ENCODE results near the gene MICU1. TPM values are rescaled to one million over a fixed set of nuclear protein-coding genes. Genes with fewer than 3 reads are reported as not detected.

Gene MICU1
- total RNA-seq, 1 experiment from 2014 or later, result 39.4 TPM

DNA sequence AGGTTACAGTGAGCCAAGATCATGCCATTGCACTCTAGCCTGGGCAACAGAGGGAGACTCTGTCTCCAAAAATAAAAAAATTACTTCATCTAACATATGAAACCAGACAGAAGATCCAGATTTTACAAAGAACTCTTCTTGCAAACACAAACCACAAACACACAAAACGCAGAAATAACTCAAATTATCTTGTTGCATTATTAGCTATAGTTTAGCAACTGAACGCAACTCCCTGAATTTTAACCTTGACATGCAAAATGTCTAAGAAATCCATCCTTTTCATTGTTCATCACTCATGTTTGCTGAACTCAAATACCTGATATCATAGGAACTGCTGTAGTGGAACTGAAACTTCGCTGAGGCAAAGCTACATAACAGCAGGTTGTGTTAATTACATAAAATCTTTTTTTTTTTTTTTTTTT lies 64.1 kb downstream of the MICU1 start:
- TF ChIP-seq CEBPB (IDR thresholded peaks at IDR 0.05; ENCODE audit: low read depth), result no peak
- TF ChIP-seq POLR2AphosphoS5 (IDR thresholded peaks at IDR 0.05; ENCODE audit: low read depth, low read length), result no peak
- TF ChIP-seq, protein P1, sequence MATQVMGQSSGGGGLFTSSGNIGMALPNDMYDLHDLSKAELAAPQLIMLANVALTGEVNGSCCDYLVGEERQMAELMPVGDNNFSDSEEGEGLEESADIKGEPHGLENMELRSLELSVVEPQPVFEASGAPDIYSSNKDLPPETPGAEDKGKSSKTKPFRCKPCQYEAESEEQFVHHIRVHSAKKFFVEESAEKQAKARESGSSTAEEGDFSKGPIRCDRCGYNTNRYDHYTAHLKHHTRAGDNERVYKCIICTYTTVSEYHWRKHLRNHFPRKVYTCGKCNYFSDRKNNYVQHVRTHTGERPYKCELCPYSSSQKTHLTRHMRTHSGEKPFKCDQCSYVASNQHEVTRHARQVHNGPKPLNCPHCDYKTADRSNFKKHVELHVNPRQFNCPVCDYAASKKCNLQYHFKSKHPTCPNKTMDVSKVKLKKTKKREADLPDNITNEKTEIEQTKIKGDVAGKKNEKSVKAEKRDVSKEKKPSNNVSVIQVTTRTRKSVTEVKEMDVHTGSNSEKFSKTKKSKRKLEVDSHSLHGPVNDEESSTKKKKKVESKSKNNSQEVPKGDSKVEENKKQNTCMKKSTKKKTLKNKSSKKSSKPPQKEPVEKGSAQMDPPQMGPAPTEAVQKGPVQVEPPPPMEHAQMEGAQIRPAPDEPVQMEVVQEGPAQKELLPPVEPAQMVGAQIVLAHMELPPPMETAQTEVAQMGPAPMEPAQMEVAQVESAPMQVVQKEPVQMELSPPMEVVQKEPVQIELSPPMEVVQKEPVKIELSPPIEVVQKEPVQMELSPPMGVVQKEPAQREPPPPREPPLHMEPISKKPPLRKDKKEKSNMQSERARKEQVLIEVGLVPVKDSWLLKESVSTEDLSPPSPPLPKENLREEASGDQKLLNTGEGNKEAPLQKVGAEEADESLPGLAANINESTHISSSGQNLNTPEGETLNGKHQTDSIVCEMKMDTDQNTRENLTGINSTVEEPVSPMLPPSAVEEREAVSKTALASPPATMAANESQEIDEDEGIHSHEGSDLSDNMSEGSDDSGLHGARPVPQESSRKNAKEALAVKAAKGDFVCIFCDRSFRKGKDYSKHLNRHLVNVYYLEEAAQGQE (IDR thresholded peaks at IDR 0.05; ENCODE audit: low read depth), result no peak
- TF ChIP-seq, protein P2, sequence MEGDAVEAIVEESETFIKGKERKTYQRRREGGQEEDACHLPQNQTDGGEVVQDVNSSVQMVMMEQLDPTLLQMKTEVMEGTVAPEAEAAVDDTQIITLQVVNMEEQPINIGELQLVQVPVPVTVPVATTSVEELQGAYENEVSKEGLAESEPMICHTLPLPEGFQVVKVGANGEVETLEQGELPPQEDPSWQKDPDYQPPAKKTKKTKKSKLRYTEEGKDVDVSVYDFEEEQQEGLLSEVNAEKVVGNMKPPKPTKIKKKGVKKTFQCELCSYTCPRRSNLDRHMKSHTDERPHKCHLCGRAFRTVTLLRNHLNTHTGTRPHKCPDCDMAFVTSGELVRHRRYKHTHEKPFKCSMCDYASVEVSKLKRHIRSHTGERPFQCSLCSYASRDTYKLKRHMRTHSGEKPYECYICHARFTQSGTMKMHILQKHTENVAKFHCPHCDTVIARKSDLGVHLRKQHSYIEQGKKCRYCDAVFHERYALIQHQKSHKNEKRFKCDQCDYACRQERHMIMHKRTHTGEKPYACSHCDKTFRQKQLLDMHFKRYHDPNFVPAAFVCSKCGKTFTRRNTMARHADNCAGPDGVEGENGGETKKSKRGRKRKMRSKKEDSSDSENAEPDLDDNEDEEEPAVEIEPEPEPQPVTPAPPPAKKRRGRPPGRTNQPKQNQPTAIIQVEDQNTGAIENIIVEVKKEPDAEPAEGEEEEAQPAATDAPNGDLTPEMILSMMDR (IDR thresholded peaks at IDR 0.05 in 2 of 3, conservative IDR thresholded peaks at IDR 0.05 in 1 of 3; ENCODE audit: borderline replicate concordance in 1 of 3, insufficient read depth in 1 of 3, low read depth in 2 of 3, low read length in 2 of 3), result no peak
- TF ChIP-seq JUND (IDR thresholded peaks at IDR 0.05), result no peak
- no peak for TF ChIP-seq ZFX (IDR thresholded peaks at IDR 0.05)
- TF ChIP-seq TCF7L2 (IDR thresholded peaks at IDR 0.05; ENCODE audit: borderline replicate concordance, extremely low read depth, insufficient read depth, insufficient read length), result no peak
- TF ChIP-seq SP1 (IDR thresholded peaks at IDR 0.05; ENCODE audit: low read depth), result no peak
- no peak for TF ChIP-seq POLR2A (IDR thresholded peaks at IDR 0.05; ENCODE audit: borderline replicate concordance, extremely low read depth, insufficient read depth, insufficient read length)
- TF ChIP-seq, protein P3, sequence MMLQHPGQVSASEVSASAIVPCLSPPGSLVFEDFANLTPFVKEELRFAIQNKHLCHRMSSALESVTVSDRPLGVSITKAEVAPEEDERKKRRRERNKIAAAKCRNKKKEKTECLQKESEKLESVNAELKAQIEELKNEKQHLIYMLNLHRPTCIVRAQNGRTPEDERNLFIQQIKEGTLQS (IDR thresholded peaks at IDR 0.05), result no peak
- TF ChIP-seq EZH2 (IDR thresholded peaks at IDR 0.05), result no peak
- TF ChIP-seq SIN3A (IDR thresholded peaks at IDR 0.05; ENCODE audit: low read depth), result no peak
- TF ChIP-seq FOSL1 (IDR thresholded peaks at IDR 0.05; ENCODE audit: low read depth), result no peak
- TF ChIP-seq EZH2phosphoT487 (IDR thresholded peaks at IDR 0.05; ENCODE audit: borderline replicate concordance), result no peak
- Histone ChIP-seq H3K36me3 (ENCODE audit: control insufficient read depth in 1 of 2, insufficient read depth in 2 of 2, low read length in 2 of 2) (0 out of 4 replicates have a peak, but pooled peaks cover 0 to 2% of the 10 kb centered on the region in 2 experiments), H2AFZ (ENCODE audit: low read depth, low read length, poor library complexity, severe bottlenecking) (no peak overlapping the region), H3K4me2 (ENCODE audit: low read length) (no peak overlapping the region), H3K4me1 (ENCODE audit: control insufficient read depth in 1 of 2, insufficient read depth in 2 of 2, low read length in 2 of 2) (0 out of 4 replicates have a peak, but pooled peaks cover 0 to under 1% of the 10 kb centered on the region in 2 experiments), H3K27me3 (ENCODE audit: insufficient read depth, low read length) (no peaks in the 10 kb centered on the region), H3K79me2 (ENCODE audit: insufficient read depth, low read length) (no peaks in the 10 kb centered on the region), H3K4me3 (replicated peaks in 1 of 2; ENCODE audit: low read depth in 1 of 2, low read length in 2 of 2) (no peak overlapping the region), H3K9me3 (ENCODE audit: control insufficient read depth in 1 of 2, insufficient read depth in 1 of 2, low read depth in 1 of 2, low read length in 2 of 2) (no peaks in the 10 kb centered on the region), H3K9ac (ENCODE audit: low read length) (no peak overlapping the region), H3K27ac (ENCODE audit: low read depth, low read length) (no peak overlapping the region), H3K9me2 (ENCODE audit: insufficient read depth) (no peaks in the 10 kb centered on the region), H4K20me1 (ENCODE audit: insufficient read depth) (no peaks in the 10 kb centered on the region)
- RAD21 ChIA-PET (ENCODE audit: low non-redundant PET in 1 of 2, low total read pairs in 2 of 2, uncharacterized antibody in 2 of 2, unreplicated experiment in 2 of 2), result no interaction called here
- no peak for DNase-seq (ENCODE audit: low read depth, low spot score)
- POLR2A ChIA-PET, result no interaction called here
- no TSS peak for BruUV-seq (replicated peaks)
- intact Hi-C loops (cut with micrococcal nuclease), result loop anchor here (10.0 kb wide), 1 partner anchor 197 kb away; no protein-coding TSS in a partner anchor
- no peak for ATAC-seq
- CTCF ChIA-PET, result no interaction called here

Data from HCT116 (cell line).